SK-N-MC (cell line): ENCODE data around the gene INSL3.

Source experiments
- EZH2 ChIP-seq: fragments of 200-600 bp; sonication (generic); IDR thresholded peaks from one replicate; pipeline ENCODE4 v1.6.1; 2017; ENCODE audit warnings: antibody characterized with exemption
- POLR2AphosphoS5 ChIP-seq: IDR thresholded peaks from 2 replicates; pipeline ENCODE4 v1.6.1; 2012; ENCODE audit warnings: mild to moderate bottlenecking, low read depth, low read length, borderline replicate concordance

- TF ChIP-seq POLR2AphosphoS5, result no peak
- TF ChIP-seq EZH2, result no peak
Observed at GRCh38 chr19:17843292-17843827, 22.0 kb upstream of the INSL3 start.
